Spleen (tissue), 7 donors: ENCODE results near the gene SYNDIG1L.

Experiments
- POLR2AphosphoS5 ChIP-seq, 3 donors: sonication (generic); formaldehyde crosslinking; IDR thresholded peaks; one replicate each; pipeline ENCODE4 v1.5.1; 2017; ENCODE audit warnings: antibody characterized with exemption in 3 of 3
- TF ChIP-seq, protein P1 (sequence below), 11 experiments: fragments of 200-600 bp in 7 of 11; fragments of 450-650 bp in 4 of 11; sonication (generic) in 4 of 11; IDR thresholded peaks in 8 of 11; conservative IDR thresholded peaks in 3 of 11; 1 replicate in 7 of 11; 2 replicates in 4 of 11; pipeline versions ENCODE4 v1.4.0 to v1.8.0; 2016 to 2021; ENCODE audit warnings: antibody characterized with exemption in 11 of 11, inconsistent platforms in 4 of 11, mild to moderate bottlenecking in 1 of 11
- donor health status: DM: no; HTN: no; CAD: no; lungs with moderate emphysema.
- donor health status: DM: no; HTN: no; CAD: no.
- donor health status: DM: no; HTN: no; CAD: no.

DNA sequence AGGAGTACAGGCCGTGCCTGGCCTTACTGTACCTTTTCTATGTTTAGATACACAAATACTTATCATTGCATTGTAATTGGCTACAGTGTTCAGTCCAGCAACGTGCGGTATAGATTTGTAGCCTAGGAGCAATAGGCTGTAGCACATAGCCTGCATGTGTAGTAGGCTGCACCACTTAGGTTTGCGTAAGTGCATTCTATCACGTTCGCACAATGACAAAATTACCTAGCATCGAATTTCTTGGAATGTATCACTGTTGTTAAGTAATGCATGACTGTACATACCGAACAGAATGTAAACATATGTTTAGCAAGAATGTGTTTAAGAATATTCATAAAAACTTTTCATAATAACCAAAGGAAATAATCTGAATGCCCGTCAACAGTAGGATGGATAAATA, 45.8 kb downstream of the SYNDIG1L start:
- TF ChIP-seq POLR2AphosphoS5 (IDR thresholded peaks at IDR 0.05), result no peak
- TF ChIP-seq, protein P1, sequence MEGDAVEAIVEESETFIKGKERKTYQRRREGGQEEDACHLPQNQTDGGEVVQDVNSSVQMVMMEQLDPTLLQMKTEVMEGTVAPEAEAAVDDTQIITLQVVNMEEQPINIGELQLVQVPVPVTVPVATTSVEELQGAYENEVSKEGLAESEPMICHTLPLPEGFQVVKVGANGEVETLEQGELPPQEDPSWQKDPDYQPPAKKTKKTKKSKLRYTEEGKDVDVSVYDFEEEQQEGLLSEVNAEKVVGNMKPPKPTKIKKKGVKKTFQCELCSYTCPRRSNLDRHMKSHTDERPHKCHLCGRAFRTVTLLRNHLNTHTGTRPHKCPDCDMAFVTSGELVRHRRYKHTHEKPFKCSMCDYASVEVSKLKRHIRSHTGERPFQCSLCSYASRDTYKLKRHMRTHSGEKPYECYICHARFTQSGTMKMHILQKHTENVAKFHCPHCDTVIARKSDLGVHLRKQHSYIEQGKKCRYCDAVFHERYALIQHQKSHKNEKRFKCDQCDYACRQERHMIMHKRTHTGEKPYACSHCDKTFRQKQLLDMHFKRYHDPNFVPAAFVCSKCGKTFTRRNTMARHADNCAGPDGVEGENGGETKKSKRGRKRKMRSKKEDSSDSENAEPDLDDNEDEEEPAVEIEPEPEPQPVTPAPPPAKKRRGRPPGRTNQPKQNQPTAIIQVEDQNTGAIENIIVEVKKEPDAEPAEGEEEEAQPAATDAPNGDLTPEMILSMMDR (IDR thresholded peaks at IDR 0.05 in 8 of 11, conservative IDR thresholded peaks at IDR 0.05 in 3 of 11), result no peak
